Testis (tissue), 3 donors: ENCODE measurements around the gene OLFML1. TPM values are rescaled to one million over a fixed set of nuclear protein-coding genes. Genes with fewer than 3 reads are reported as not detected.

Experiments
- DNase-seq: peaks from one replicate; pipeline ENCODE4 v3.0.0-alpha.2; 2019
- H3K27ac ChIP-seq, 2 donors: fragments of 200-600 bp; sonication (generic); one replicate each; pipeline ENCODE4 v1.5.1; 2019
- H3K27me3 ChIP-seq: fragments of 200-600 bp; sonication (generic); one replicate; pipeline ENCODE4 v1.5.1; 2019
- H3K36me3 ChIP-seq: fragments of 200-600 bp; sonication (generic); one replicate; pipeline ENCODE4 v1.5.1; 2017; ENCODE audit warnings: low read depth; ENCODE audit errors: missing control alignments
- H3K4me1 ChIP-seq: fragments of 200-600 bp; sonication (generic); one replicate; pipeline ENCODE4 v1.5.1; 2019
- H3K4me3 ChIP-seq, 2 donors: fragments of 200-600 bp; sonication (generic); one replicate each; pipeline ENCODE4 v1.5.1; 2017 to 2019
- H3K9me3 ChIP-seq: fragments of 200-600 bp; sonication (generic); one replicate; pipeline ENCODE4 v1.5.1; 2017
- POLR2A ChIP-seq: fragments of 450-650 bp; IDR thresholded peaks from one replicate; pipeline ENCODE4 v1.6.1; 2017; ENCODE audit warnings: antibody characterized with exemption, mild to moderate bottlenecking, moderate library complexity
- WGBS, 2 donors: methylation state at CpG; one replicate each; pipeline ENCODE4 v1.1.5; 2018; 5-methylcytosine and 5-hydroxymethylcytosine counted together
- intact Hi-C: fragments of 100-400 bp; cut with DNase I; formaldehyde crosslinking; loops from one replicate; pipeline ENCODE4 v1.15.1; 2023; ENCODE audit warnings: low total_unique reads
- polyA plus RNA-seq: library from polyadenylated mRNA; stranded (reverse); fragments of 350-450 nt; fragmentation: Illumina TruSeq; extraction: RNeasy Lipid Tissue Mini Kit (QIAGEN cat#74804); gene quantifications from one replicate; pipeline ENCODE4 v1.2.3, GENCODE V29; 2014; ENCODE audit warnings: low read depth, low replicate concordance; ENCODE audit not compliant: insufficient read depth
- total RNA-seq, 2 donors: library from RNA; depleted of rRNA; stranded (reverse); fragments of >200 nt; gene quantifications; one replicate each; pipeline ENCODE4 v1.2.3, GENCODE V29; 2016
- TF ChIP-seq, protein P1 (sequence below), 3 experiments: fragments of 450-650 bp in 2 of 3; fragments of 200-600 bp in 1 of 3; sonication (generic) in 1 of 3; IDR thresholded peaks; one replicate each; pipeline ENCODE4 v1.5.1; 2016 to 2019; ENCODE audit warnings: antibody characterized with exemption in 3 of 3, mild to moderate bottlenecking in 2 of 3, moderate library complexity in 1 of 3

The OLFML1 gene
- total and polyA plus RNA-seq, 3 donors from 2014 or later: 2.9 to 15.3 (median 3.0) TPM

DNA sequence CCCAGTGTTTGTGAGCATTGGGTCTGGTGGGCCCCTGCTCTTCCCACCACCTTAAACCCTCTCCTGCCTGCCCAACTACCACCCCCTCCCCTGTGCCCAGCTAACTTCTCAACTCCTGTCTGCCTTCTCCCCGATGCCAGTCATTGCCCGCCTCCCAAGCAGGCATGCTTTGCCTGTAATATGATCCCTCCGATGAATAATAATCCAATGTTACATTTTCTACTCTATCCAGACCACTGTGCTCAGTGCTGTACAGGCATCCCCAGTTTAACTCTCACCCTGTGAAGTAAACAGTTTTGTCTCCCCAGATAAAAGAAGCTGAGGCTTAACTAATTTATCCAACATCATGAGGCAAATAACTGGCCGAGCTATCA lies 35.5 kb upstream of the OLFML1 start:
- no peak for TF ChIP-seq POLR2A
- TF ChIP-seq, protein P1, sequence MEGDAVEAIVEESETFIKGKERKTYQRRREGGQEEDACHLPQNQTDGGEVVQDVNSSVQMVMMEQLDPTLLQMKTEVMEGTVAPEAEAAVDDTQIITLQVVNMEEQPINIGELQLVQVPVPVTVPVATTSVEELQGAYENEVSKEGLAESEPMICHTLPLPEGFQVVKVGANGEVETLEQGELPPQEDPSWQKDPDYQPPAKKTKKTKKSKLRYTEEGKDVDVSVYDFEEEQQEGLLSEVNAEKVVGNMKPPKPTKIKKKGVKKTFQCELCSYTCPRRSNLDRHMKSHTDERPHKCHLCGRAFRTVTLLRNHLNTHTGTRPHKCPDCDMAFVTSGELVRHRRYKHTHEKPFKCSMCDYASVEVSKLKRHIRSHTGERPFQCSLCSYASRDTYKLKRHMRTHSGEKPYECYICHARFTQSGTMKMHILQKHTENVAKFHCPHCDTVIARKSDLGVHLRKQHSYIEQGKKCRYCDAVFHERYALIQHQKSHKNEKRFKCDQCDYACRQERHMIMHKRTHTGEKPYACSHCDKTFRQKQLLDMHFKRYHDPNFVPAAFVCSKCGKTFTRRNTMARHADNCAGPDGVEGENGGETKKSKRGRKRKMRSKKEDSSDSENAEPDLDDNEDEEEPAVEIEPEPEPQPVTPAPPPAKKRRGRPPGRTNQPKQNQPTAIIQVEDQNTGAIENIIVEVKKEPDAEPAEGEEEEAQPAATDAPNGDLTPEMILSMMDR (IDR thresholded peaks at IDR 0.05): no peak
- no peak overlapping the region for H3K27ac ChIP-seq
- H3K27me3 ChIP-seq: no peaks in the 10 kb centered on the region
- no peak for DNase-seq
- WGBS, 2 donors: 59 to 65% methylated on average over 4 of the region's 4 CpGs
- no peaks in the 10 kb centered on the region for H3K9me3 ChIP-seq
- intact Hi-C loops: no loop called here
- no peak overlapping the region for H3K4me3 ChIP-seq
- H3K36me3 ChIP-seq: no peaks in the 10 kb centered on the region
- no peaks in the 10 kb centered on the region for H3K4me1 ChIP-seq

DNA sequence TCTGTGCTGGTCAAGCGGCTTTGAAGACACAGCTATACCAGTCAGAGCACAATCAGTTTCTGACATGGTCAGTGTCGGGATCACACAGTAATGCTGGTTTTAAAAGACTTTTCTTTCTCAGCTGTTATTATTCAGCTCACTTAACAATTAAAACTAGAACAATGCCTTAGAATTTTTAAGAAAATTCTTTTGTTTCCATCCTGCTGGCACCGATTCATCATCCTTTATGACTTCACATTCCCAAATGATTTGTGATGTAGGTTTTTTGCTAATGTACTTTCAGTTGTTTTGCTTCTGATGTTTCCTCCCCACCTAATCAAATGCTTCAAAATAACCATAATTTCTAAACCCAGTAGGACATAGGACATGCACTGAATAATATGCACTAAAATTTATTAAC lies 34.5 kb upstream of the OLFML1 start:
- Histone ChIP-seq H3K4me3 (no peak overlapping the region), H3K27ac (no peak overlapping the region), H3K27me3 (no peaks in the 10 kb centered on the region), H3K4me1 (no peaks in the 10 kb centered on the region), H3K36me3 (no peaks in the 10 kb centered on the region), H3K9me3 (no peaks in the 10 kb centered on the region)
- TF ChIP-seq, protein P1 (IDR thresholded peaks at IDR 0.05): no peak
- TF ChIP-seq POLR2A: no peak
- intact Hi-C loops: no loop called here
- WGBS, 2 donors: 84 to 89% methylated on average over 3 of the region's 3 CpGs
- DNase-seq: no peak

DNA sequence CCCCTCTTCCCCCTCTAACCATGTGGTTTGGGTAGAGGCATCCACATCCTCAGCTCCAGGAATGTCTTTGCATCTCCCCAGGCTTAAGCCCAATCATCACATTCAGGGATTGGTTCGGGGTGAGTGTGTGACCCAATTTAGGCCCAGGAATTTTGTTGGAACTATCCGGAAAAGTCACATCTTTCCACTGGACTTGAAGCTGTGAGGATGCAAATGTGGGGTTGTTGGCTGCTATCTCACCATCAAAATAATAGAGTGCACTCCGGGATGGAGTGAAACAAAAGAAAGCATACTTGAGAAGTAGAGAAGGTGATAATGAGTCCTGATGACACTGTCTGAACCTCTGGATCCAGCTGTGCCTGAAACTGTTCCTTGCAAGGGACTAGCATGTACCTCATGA lies 33.8 kb upstream of the OLFML1 start:
- Histone ChIP-seq H3K4me3 (no peak overlapping the region), H3K4me1 (no peaks in the 10 kb centered on the region), H3K27me3 (no peaks in the 10 kb centered on the region), H3K9me3 (no peaks in the 10 kb centered on the region), H3K27ac (no peak overlapping the region), H3K36me3 (no peaks in the 10 kb centered on the region)
- DNase-seq: no peak
- TF ChIP-seq POLR2A: no peak
- TF ChIP-seq, protein P1 (IDR thresholded peaks at IDR 0.05): no peak
- 71 to 75% methylated on average over 3 of the region's 3 CpGs for WGBS, 2 donors
- intact Hi-C loops: no loop called here

DNA sequence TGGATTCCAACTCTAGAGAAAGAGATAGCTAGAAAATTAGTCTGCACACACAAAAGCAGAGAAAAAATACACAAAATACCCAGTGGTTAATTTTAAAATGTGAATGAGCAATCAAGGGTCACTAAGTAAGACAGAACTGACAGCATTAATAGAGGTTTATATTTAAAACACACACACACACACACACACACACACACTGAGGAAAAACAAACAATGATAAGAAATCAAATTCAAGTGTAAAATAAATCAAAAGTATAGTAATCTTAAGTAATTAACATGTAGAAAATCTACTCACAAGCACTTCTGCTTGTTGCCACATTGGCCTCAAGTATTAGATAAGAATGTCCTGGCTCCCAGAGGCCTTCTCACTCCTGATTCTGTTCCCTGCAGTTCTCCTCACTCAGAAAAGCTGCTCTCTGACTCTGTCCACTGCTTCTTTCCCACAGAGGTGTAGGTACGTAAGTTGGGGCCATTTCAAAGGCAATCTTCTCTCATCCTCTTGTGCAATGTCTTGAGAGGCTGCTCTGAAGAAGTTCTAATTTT lies 33.3 kb upstream of the OLFML1 start:
- Histone ChIP-seq H3K4me3 (no peak overlapping the region), H3K4me1 (no peaks in the 10 kb centered on the region), H3K27ac (no peak overlapping the region), H3K27me3 (no peaks in the 10 kb centered on the region), H3K36me3 (no peaks in the 10 kb centered on the region), H3K9me3 (no peaks in the 10 kb centered on the region)
- DNase-seq: no peak
- intact Hi-C loops: no loop called here
- WGBS, 2 donors: 89 to 92% methylated on average over 1 of the region's 1 CpG
- TF ChIP-seq POLR2A: no peak
- TF ChIP-seq, protein P1 (IDR thresholded peaks at IDR 0.05): no peak

DNA sequence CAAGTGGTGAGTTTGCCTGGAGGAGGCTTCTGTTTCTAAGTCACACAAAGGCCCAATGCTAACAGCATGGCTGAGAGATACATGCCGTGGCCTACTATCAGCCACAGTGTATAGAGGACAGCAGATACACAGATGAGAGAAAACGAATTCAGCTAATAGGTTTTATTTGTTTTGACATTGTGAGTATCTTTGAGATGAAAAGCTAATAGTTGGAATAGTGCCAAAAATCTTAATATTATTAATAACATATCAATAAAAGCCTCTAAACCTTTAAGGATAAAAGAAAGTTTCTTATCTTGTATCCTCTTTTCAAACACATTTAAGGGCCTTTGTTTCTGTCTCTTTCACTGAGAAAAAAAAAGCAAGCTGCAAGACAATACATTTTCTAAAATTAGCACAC lies 30.5 kb upstream of the OLFML1 start:
- 81 to 83% methylated on average over 2 of the region's 2 CpGs for WGBS, 2 donors
- TF ChIP-seq, protein P1 (IDR thresholded peaks at IDR 0.05): no peak
- TF ChIP-seq POLR2A: no peak
- H3K4me3 ChIP-seq: no peak overlapping the region
- H3K36me3 ChIP-seq: no peaks in the 10 kb centered on the region
- no peak overlapping the region for H3K27ac ChIP-seq
- intact Hi-C loops: no loop called here
- no peaks in the 10 kb centered on the region for H3K9me3 ChIP-seq
- DNase-seq: no peak
- no peaks in the 10 kb centered on the region for H3K4me1 ChIP-seq
- no peaks in the 10 kb centered on the region for H3K27me3 ChIP-seq
